ENCODE measurements around the gene RNF213.

Gene RNF213

GRCh38 chr17:80413771-80414507 is 153.3 kb downstream of the RNF213 start:
- no peak for DNase-seq (ENCODE audit: extremely low read depth in 1 of 2, low read depth in 1 of 2)

GRCh38 chr17:80414508-80414802 is 153.8 kb downstream of the RNF213 start:
- DNase-seq (ENCODE audit: extremely low read depth in 1 of 2, low read depth in 1 of 2) = no peak

- DNase-seq (ENCODE audit: extremely low read depth in 1 of 2, low read depth in 1 of 2) = peak; percentile 92 to 93
These were observed 154.4 kb downstream of the RNF213 start, which contains the start of gene ENDOV for GRCh38 chr17:80414803-80415625. Gene ENDOV, plus strand, starts transcription at chr17:80415167. Its CDS starts 28 bp downstream, at chr17:80415195.

- no peak for DNase-seq (ENCODE audit: extremely low read depth in 1 of 2, low read depth in 1 of 2)
These were observed 155.0 kb downstream of the RNF213 start for GRCh38 chr17:80415626-80416137.

- no peak for DNase-seq (ENCODE audit: extremely low read depth in 1 of 2, low read depth in 1 of 2)
These were observed 155.7 kb downstream of the RNF213 start for GRCh38 chr17:80416260-80416939.

- DNase-seq (ENCODE audit: extremely low read depth in 1 of 2, low read depth in 1 of 2) = no peak
These were observed 156.3 kb downstream of the RNF213 start for GRCh38 chr17:80416940-80417293.

GRCh38 chr17:80418589-80418988 is 157.9 kb downstream of the RNF213 start:
- DNase-seq (ENCODE audit: extremely low read depth in 1 of 2, low read depth in 1 of 2) = no peak

- DNase-seq (ENCODE audit: extremely low read depth in 1 of 2, low read depth in 1 of 2) = no peak
These were observed 158.6 kb downstream of the RNF213 start for GRCh38 chr17:80419255-80419654.

- no peak for DNase-seq (ENCODE audit: extremely low read depth in 1 of 2, low read depth in 1 of 2)
These were observed 160.9 kb downstream of the RNF213 start for GRCh38 chr17:80421381-80422090.

- DNase-seq (ENCODE audit: extremely low read depth in 1 of 2, low read depth in 1 of 2) = no peak
These were observed 161.6 kb downstream of the RNF213 start for GRCh38 chr17:80422276-80422675.

- DNase-seq (ENCODE audit: extremely low read depth in 1 of 2, low read depth in 1 of 2) = no peak
These were observed 162.3 kb downstream of the RNF213 start for GRCh38 chr17:80422981-80423380.

- no peak for DNase-seq (ENCODE audit: extremely low read depth in 1 of 2, low read depth in 1 of 2)
These were observed 163.0 kb downstream of the RNF213 start for GRCh38 chr17:80423536-80424225.

- no peak for DNase-seq (ENCODE audit: extremely low read depth in 1 of 2, low read depth in 1 of 2)
These were observed 163.6 kb downstream of the RNF213 start for GRCh38 chr17:80424261-80424660.

GRCh38 chr17:80424878-80425765 is 164.5 kb downstream of the RNF213 start:
- no peak for DNase-seq (ENCODE audit: extremely low read depth in 1 of 2, low read depth in 1 of 2)

GRCh38 chr17:80425835-80426426 is 165.3 kb downstream of the RNF213 start:
- DNase-seq (ENCODE audit: extremely low read depth in 1 of 2, low read depth in 1 of 2) = no peak

- peak; percentile 65 to 75 for DNase-seq (ENCODE audit: extremely low read depth in 1 of 2, low read depth in 1 of 2)
These were observed 166.1 kb downstream of the RNF213 start for GRCh38 chr17:80426671-80427326.

GRCh38 chr17:80427366-80428282 is 167.0 kb downstream of the RNF213 start:
- no peak for DNase-seq (ENCODE audit: extremely low read depth in 1 of 2, low read depth in 1 of 2)

Data from activated CD8-positive, alpha-beta memory T cell treated with anti-CD3 and anti-CD28 coated beads for 1 hour (primary cell).